HCT116 (cell line): ENCODE results near the gene MTSS2.

Source experiments
- CTCF ChIP-seq, 3 experiments: fragments of 200-600 bp in 1 of 3; sonication (generic) in 1 of 3; IDR thresholded peaks in 2 of 3; conservative IDR thresholded peaks in 1 of 3; 2 replicates each; pipeline ENCODE4 v1.5.1; 2012 to 2017; ENCODE audit warnings: low read depth in 2 of 3, low read length in 2 of 3, antibody characterized with exemption in 1 of 3, borderline replicate concordance in 1 of 3, control low read depth in 1 of 3, mild to moderate bottlenecking in 1 of 3, mixed read lengths in 1 of 3, mixed run types in 1 of 3, moderate library complexity in 1 of 3; ENCODE audit not compliant: insufficient read depth in 1 of 3
- EGR1 ChIP-seq: IDR thresholded peaks from 2 replicates; pipeline ENCODE4 v1.6.1; 2012; ENCODE audit warnings: low read depth
- EZH2 ChIP-seq: fragments of 200-600 bp; sonication (generic); IDR thresholded peaks from 2 replicates; pipeline ENCODE4 v1.6.1; 2017; ENCODE audit warnings: antibody characterized with exemption, mixed run types
- MAX ChIP-seq: IDR thresholded peaks from 2 replicates; pipeline ENCODE4 v1.6.1; 2012
- POLR2A ChIP-seq: IDR thresholded peaks from 2 replicates; pipeline ENCODE4 v1.7.0; 2011; ENCODE audit warnings: borderline replicate concordance; ENCODE audit not compliant: insufficient read depth, insufficient read length; ENCODE audit errors: extremely low read depth
- REST ChIP-seq: IDR thresholded peaks from 2 replicates; pipeline ENCODE4 v1.6.1; 2012; ENCODE audit warnings: low read depth
- SRF ChIP-seq: IDR thresholded peaks from 2 replicates; pipeline ENCODE4 v1.6.1; 2012; ENCODE audit warnings: low read depth
- YY1 ChIP-seq: IDR thresholded peaks from 2 replicates; pipeline ENCODE4 v1.6.1; 2011; ENCODE audit warnings: low read length, low read depth, moderate library complexity, mild to moderate bottlenecking; ENCODE audit not compliant: insufficient replicate concordance; ENCODE audit errors: extremely low read depth

DNA sequence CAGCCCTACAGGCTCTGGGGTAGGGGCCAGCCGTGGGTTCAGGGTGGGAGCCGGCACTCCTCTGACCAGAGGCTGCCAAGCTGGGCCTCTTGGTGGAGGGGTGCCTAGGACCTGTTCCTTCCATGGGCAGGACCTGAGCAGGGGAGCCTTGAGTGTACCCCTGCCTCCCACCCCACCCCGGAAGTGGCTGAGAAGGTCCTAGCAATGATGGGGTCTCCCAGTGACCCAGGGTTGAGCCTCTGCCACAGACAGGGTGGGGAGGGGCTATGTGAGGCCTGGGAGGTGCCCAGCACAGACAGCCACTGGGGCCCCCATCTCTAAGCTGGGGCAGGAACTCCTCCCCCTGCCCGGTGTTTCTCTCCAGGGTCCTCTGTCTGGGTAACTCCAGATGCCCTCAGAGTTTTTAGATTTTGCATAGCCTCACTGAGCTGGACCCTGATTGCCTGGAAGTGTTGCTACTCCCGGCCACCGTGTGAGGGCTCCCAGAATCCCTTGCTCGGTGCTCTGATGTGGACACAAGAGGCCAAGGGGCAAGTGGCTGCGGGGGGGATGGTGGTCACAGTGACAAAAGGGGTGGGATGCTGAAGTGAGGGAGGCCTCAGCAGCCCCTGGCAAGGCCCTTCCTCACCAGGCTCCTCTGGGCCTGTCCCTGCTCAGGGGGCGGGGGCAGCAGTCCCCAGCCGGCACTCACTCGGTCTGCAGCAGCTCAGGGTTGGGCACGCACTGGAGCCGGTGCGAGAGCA is 6.4 kb upstream of the MTSS2 start:
- TF ChIP-seq YY1 (no peak), CTCF (IDR thresholded peaks at IDR 0.05 in 2 of 3, conservative IDR thresholded peaks at IDR 0.05 in 1 of 3; ENCODE audit: borderline replicate concordance in 1 of 3, insufficient read depth in 1 of 3, low read depth in 2 of 3, low read length in 2 of 3) (no peak), REST (no peak), POLR2A (no peak), SRF (no peak), EZH2 (no peak), MAX (no peak), EGR1 (no peak)
